ENCODE results near the gene RASGRP4.
A peak's percentile ranks its signal among the peaks of the same experiment; 100 is the strongest.

The RASGRP4 gene

DNA sequence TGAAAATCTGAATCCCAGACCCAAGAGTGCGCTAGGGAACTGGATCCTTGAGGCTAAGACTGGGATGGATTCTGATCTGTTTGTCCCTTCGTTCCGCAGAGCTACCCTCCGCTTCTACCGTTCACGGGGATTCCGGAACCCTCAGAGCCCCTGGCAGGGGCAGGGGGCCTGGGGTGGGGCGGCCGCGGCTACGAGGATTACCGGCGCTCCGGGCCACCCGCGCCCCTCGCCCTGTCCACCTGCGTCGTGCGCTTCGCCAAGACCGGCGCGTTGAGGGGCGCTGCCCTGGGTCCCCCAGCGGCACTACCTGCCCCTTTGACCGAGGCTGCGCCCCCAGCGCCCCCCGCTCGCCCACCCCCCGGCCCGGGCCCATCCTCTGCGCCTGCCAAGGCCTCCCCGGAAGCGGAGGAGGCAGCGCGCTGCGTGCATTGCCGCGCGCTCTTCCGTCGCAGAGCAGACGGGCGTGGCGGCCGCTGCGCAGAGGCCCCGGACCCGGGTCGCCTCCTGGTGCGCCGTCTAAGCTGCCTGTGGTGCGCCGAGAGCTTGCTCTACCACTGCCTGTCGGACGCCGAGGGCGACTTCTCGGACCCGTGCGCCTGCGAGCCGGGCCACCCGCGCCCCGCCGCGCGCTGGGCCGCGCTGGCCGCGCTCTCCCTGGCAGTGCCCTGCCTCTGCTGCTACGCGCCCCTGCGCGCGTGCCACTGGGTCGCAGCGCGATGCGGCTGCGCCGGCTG lies 30.5 kb downstream of the RASGRP4 start:
- Histone ChIP-seq H3K4me3 (ENCODE audit: low read length) (no peak overlapping the region), H3K9ac (ENCODE audit: low read length) (no peak overlapping the region), H3K36me3 (ENCODE audit: control insufficient read depth, low read depth, low read length) (peaks cover 5% of the 10 kb centered on the region), H3K27ac (ENCODE audit: low read length) (no peak overlapping the region), H3K9me3 (ENCODE audit: control insufficient read depth, low read depth, low read length) (no peaks in the 10 kb centered on the region), H3K4me1 (ENCODE audit: control insufficient read depth, low read depth, low read length) (peaks cover 11% of the 10 kb centered on the region), H3K27me3 (ENCODE audit: control insufficient read depth, insufficient read depth, low read length) (peaks cover 40% of the 10 kb centered on the region)

DNA sequence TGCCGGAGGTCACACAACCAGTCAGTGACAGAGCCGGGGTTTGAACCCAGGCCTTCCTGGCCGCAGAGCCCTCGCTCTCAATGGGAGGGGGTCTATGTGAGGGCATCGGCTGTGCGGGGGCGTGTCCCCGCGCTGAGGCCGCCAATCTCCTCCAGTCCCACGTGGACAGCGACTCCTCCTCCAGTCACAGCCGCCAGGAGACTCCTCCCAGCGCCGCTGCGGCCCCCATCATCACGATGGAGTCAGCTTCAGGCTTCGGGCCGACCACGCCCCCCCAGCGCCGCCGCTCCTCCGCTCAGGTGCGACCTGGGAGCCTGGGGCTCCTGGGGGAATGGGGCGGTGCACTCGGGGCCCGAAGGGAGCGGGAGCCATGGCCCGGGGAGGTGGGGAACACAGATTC lies 31.5 kb downstream of the RASGRP4 start:
- Histone ChIP-seq H3K4me3 (ENCODE audit: low read length) (peak overlapping the region; percentile 28), H3K36me3 (ENCODE audit: control insufficient read depth, low read depth, low read length) (peaks cover 5% of the 10 kb centered on the region), H3K27me3 (ENCODE audit: control insufficient read depth, insufficient read depth, low read length) (peaks cover 29% of the 10 kb centered on the region), H3K4me1 (ENCODE audit: control insufficient read depth, low read depth, low read length) (peaks cover 14% of the 10 kb centered on the region), H3K9me3 (ENCODE audit: control insufficient read depth, low read depth, low read length) (no peaks in the 10 kb centered on the region), H3K27ac (ENCODE audit: low read length) (no peak overlapping the region), H3K9ac (ENCODE audit: low read length) (no peak overlapping the region)

DNA sequence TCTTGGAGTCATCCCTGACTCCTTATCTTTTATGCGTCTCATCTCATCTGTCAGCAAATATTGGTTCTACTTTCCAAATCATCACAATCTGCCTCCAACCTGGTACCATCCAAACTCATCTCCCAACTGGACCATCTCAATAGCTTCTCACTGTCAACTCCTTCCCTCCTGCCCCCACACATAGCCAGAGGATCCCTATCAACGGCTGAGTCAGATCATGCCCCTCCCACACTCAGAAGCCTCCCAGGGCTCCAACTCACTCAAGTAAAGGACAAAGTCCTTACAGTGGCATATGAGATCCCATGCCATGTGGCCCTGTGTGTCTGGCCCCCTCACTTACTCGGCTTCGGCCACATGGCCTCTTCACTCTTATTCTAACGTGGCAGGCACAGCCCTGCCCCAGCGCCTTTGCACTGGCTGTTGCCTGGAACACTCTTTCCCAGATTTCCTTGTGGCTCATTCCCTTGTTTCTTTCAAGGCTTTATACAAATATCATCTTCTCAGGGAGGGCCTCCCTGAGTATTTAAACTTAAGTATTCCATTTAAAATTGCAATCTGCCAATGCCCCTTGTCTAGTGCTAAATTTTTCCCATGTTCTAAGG lies 33.2 kb downstream of the RASGRP4 start:
- Histone ChIP-seq H3K4me1 (ENCODE audit: control insufficient read depth, low read depth, low read length) (peaks cover 14% of the 10 kb centered on the region), H3K9me3 (ENCODE audit: control insufficient read depth, low read depth, low read length) (no peaks in the 10 kb centered on the region), H3K27me3 (ENCODE audit: control insufficient read depth, insufficient read depth, low read length) (peaks cover 14% of the 10 kb centered on the region), H3K4me3 (ENCODE audit: low read length) (no peak overlapping the region), H3K9ac (ENCODE audit: low read length) (no peak overlapping the region), H3K36me3 (ENCODE audit: control insufficient read depth, low read depth, low read length) (peaks cover 5% of the 10 kb centered on the region), H3K27ac (ENCODE audit: low read length) (no peak overlapping the region)

DNA sequence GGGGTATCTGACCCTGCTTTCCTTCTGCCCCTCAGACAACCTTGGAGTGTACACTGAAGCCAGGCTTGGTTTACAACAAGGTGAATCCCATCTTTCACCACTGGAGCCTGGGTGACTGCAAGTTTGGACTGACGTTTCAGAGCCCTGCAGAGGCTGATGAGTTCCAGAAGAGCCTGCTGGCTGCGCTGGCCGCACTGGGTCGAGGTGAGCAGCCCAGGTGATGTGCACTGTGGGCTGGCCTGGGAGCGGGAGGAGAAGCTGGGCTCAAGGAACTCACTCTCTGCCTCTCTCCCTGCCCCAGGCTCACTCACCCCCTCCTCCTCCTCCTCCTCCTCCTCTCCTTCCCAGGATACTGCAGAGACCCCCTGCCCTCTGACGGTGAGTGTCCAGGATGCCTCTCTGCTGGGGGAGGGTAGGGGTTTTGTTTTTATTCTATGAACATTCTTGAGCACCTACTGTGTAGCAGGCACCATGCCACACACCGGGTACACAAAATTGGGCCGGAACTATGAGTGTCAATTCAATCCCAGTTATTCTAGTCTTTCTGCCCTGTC lies 34.0 kb downstream of the RASGRP4 start:
- H3K27ac ChIP-seq (ENCODE audit: low read length) = no peak overlapping the region
- no peak overlapping the region for H3K9ac ChIP-seq (ENCODE audit: low read length)
- H3K4me3 ChIP-seq (ENCODE audit: low read length) = no peak overlapping the region
- H3K27me3 ChIP-seq (ENCODE audit: control insufficient read depth, insufficient read depth, low read length) = peaks cover 6% of the 10 kb centered on the region
- H3K9me3 ChIP-seq (ENCODE audit: control insufficient read depth, low read depth, low read length) = no peaks in the 10 kb centered on the region
- H3K4me1 ChIP-seq (ENCODE audit: control insufficient read depth, low read depth, low read length) = peaks cover 14% of the 10 kb centered on the region
- H3K36me3 ChIP-seq (ENCODE audit: control insufficient read depth, low read depth, low read length) = peaks cover 5% of the 10 kb centered on the region

DNA sequence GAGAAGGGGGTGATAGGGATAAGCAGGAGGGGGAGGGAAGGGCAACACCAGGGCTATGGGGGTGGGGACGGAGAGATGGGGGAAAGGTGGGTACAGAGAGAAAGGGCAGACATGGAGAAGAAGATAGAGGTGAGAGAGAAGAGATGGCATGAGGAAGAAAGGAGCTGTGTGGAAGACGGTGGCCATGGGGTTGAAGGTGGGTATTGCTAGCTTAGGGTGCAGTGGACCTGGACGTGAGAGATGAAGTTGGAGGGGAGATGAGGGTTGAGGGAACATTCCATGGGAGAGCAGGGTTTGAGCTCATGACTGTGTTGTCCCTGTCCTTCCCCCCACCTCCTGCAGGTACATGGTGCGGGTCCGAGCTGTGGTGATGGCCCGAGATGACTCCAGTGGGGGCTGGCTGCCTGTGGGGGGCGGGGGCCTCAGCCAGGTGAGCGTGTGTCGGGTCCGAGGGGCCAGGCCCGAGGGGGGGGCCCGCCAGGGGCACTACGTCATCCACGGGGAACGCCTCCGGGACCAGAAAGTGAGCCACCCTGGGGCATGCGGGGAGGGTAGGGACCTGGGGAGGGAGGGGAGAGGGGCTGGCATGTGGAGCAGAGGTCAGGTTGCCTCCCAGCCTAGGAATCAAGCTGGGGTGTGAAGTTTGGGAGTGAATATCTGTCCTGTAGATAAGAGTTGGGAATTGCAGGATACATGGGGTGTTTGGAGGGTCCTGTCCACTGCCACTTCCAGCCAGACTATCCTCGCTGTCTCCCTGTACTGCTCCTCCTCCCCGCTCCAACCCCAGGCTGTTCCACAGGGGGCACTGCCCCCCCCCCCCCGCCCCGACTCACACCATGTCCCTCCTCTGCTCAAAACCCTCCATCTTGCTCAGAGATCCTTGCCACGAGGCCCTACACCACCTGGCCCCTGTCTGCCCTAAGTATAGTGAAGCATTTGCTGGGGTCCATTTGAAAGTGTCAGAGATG lies 35.8 kb downstream of the RASGRP4 start:
- Histone ChIP-seq H3K4me1 (ENCODE audit: control insufficient read depth, low read depth, low read length) (peaks cover 14% of the 10 kb centered on the region), H3K9ac (ENCODE audit: low read length) (peak overlapping the region; percentile 87), H3K4me3 (ENCODE audit: low read length) (peak overlapping the region; percentile 97), H3K36me3 (ENCODE audit: control insufficient read depth, low read depth, low read length) (peaks cover 5% of the 10 kb centered on the region), H3K27me3 (ENCODE audit: control insufficient read depth, insufficient read depth, low read length) (no peaks in the 10 kb centered on the region), H3K9me3 (ENCODE audit: control insufficient read depth, low read depth, low read length) (no peaks in the 10 kb centered on the region), H3K27ac (ENCODE audit: low read length) (no peak overlapping the region)

DNA sequence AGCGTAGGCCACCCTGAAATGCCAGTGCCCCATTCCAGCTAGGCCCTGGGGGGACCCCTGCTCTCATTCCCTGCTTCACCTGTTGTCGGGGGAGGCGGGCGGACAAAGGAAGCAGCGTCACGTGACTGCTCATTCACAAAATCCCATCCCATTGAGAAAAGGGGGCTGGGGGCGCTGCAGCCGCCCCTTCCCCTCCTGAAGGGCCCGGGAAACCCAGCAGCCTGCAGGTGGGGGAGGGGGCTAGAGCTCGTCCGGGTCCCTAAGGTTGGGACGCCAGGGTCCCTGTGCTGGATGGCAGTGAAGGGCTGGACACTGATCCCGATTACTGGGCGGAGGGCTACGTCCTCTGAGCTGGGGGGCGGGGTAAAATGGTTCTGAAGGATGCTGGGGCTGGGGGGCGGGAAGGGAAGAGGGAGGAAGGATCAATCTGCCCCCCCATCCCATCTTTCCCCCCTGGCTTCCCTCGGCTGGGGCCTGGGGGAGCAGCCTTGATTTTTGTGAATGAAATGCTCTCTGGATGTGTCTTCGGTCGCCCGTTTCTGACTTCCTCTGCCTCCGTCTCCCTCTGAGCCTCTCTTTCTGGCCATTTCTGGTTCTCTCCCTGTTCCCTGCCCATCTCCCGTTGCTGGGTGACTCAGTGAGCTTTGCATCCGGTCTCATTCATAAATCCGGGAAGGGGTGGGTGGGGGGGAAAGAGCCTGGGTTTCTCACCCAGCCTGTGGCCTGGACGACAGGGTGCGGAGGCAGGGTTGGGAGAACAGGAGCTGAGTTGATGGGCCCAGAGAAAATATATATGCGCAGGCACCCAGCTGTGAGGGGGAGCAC lies 36.7 kb downstream of the RASGRP4 start:
- Histone ChIP-seq H3K9ac (ENCODE audit: low read length) (peak overlapping the region; percentile 87), H3K27me3 (ENCODE audit: control insufficient read depth, insufficient read depth, low read length) (no peaks in the 10 kb centered on the region), H3K27ac (ENCODE audit: low read length) (peak overlapping the region; percentile 73), H3K36me3 (ENCODE audit: control insufficient read depth, low read depth, low read length) (peaks cover 5% of the 10 kb centered on the region), H3K4me3 (ENCODE audit: low read length) (peak overlapping the region; percentile 97), H3K4me1 (ENCODE audit: control insufficient read depth, low read depth, low read length) (peaks cover 14% of the 10 kb centered on the region), H3K9me3 (ENCODE audit: control insufficient read depth, low read depth, low read length) (no peaks in the 10 kb centered on the region)

DNA sequence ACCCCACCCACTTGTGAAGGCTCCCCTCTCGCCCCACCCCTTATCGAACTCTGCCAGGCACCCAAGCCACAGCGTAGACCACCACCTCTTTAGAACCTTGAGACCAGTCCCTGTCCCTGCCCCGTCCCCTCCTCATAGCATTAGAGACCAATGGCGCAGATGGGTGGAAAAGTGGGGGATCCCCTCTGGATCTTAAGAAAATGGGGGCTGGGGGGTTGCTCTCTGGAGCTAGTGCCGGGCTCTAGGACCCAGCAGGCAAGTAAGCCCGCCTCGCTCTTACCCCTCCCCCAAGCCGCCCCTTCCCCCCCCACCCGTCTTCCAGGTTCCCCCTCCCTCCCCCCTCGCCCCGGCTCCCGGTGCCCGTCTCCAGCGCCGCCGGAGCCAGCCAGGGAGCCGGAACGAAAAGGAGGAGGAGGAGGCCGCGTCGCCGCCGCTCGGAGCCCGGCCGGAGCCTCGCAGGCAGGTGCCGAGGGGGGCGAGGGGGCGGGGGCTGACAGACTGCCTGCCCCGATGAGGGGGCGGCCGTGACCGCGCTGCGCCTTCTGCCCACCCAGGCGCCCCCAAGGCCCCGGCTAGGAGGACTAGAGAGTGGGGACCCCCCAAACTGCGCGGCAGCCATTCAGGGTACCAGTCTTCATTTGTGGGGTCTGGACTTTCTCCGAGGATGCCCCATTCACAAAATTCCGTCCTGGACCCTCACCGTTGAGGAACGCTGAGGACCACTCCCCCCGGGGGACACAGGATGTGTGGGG lies 37.5 kb downstream of the RASGRP4 start, which contains the start of gene SPRED3:
SPRED3 (plus strand) TSS at position 349 of the 752 bp plus-strand sequence. CDS start 1,606 bp downstream, outside the sequence.
- Histone ChIP-seq H3K27ac (ENCODE audit: low read length) (peak within 1 kb of the TSS; percentile 73), H3K9ac (ENCODE audit: low read length) (peak within 1 kb of the TSS; percentile 87), H3K36me3 (ENCODE audit: control insufficient read depth, low read depth, low read length) (peaks cover 11% of the 10 kb centered on the region), H3K27me3 (ENCODE audit: control insufficient read depth, insufficient read depth, low read length) (no peaks in the 10 kb centered on the region), H3K9me3 (ENCODE audit: control insufficient read depth, low read depth, low read length) (no peaks in the 10 kb centered on the region), H3K4me3 (ENCODE audit: low read length) (peak within 1 kb of the TSS; percentile 97), H3K4me1 (ENCODE audit: control insufficient read depth, low read depth, low read length) (peaks cover 14% of the 10 kb centered on the region)

DNA sequence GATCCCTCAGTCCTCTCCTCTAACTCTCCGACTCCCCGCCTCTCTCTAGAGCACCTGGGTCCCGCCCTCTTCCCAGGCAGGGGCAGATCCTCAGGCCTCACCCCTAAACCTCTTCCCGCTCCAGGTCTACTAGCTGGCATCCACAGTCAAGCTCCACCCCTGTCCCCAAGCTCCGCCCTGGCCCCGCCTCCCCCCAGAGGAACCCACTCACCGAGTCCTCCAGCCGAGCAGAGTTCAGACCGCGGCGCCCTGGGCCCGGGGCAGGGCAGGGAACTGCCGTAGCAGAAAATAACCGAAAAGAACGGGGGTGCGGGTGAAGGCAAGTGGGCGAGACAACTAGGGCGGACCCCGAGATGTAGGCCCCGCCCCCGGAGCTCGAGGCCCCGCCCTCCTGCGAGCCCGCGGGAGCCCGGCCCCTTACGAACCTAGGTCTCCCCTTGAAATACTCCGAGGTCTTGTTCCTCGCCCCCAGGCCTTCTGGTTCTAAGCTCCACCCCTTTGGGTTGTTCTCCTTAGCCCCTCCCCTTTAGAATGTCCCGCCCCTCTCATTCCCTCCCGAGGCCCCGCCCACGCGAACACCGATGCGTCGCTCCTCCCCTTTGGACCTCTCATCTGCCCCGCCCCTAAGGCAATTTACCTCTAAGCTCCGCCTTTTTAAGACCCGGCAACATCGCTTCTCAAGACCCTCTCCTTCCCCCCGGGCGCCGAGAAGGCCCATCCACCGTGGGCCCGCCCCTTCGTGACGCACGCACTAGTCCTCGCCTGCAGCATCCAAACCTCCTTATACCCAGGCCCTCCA lies 38.3 kb downstream of the RASGRP4 start, which contains the start of gene GGN:
GGN (minus strand) TSS at position 485 of the 799 bp plus-strand sequence. CDS start 773 bp downstream, outside the sequence.
- H3K27me3 ChIP-seq (ENCODE audit: control insufficient read depth, insufficient read depth, low read length) = no peaks in the 10 kb centered on the region
- no peaks in the 10 kb centered on the region for H3K9me3 ChIP-seq (ENCODE audit: control insufficient read depth, low read depth, low read length)
- H3K9ac ChIP-seq (ENCODE audit: low read length) = peak within 1 kb of the TSS; percentile 87
- H3K27ac ChIP-seq (ENCODE audit: low read length) = peak within 1 kb of the TSS; percentile 73
- H3K36me3 ChIP-seq (ENCODE audit: control insufficient read depth, low read depth, low read length) = peaks cover 15% of the 10 kb centered on the region
- H3K4me1 ChIP-seq (ENCODE audit: control insufficient read depth, low read depth, low read length) = peaks cover 14% of the 10 kb centered on the region
- peak within 1 kb of the TSS; percentile 97 for H3K4me3 ChIP-seq (ENCODE audit: low read length)

DNA sequence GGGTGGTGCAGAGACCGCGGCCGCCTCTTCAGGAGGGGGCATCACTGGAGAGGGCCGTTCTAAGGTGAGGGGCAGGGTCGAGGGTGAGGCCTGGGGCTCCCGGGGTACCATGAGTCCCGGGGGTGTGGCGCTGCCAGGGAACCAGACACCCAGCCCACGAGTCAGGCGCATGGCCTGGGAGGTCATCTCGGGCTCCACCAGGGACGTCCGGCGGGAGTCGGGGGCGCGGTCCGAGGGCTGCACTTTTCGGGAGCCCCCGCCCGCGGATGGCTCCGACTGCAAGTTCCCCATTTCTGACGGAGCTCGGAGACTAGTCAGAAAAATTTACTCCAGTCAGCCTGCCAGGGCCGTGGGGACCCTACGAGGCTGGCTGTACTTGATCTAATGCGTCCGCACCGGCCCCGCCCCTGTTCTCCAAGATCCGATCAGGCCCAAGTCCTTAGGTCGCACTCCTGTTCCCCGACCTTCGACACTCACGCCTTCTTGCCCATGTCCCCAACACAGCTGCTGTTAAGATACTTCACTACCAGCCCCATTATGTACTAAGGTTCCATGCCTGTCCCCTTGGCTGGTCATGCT lies 39.0 kb downstream of the RASGRP4 start:
- Histone ChIP-seq H3K9ac (ENCODE audit: low read length) (no peak overlapping the region), H3K36me3 (ENCODE audit: control insufficient read depth, low read depth, low read length) (peaks cover 18% of the 10 kb centered on the region), H3K9me3 (ENCODE audit: control insufficient read depth, low read depth, low read length) (no peaks in the 10 kb centered on the region), H3K27ac (ENCODE audit: low read length) (no peak overlapping the region), H3K27me3 (ENCODE audit: control insufficient read depth, insufficient read depth, low read length) (no peaks in the 10 kb centered on the region), H3K4me3 (ENCODE audit: low read length) (peak overlapping the region; percentile 97), H3K4me1 (ENCODE audit: control insufficient read depth, low read depth, low read length) (peaks cover 11% of the 10 kb centered on the region)
